Upper lobe of left lung (tissue), 4 donors: ENCODE measurements around the gene POU2F2.

Source experiments
- POLR2AphosphoS5 ChIP-seq, 2 donors: sonication (generic); formaldehyde crosslinking; IDR thresholded peaks; one replicate each; pipeline ENCODE4 v1.5.1; 2017; ENCODE audit warnings: antibody characterized with exemption in 2 of 2
- TF ChIP-seq, protein P1 (sequence below), 6 experiments: fragments of 450-650 bp in 4 of 6; fragments of 200-600 bp in 2 of 6; sonication (generic) in 2 of 6; IDR thresholded peaks; one replicate each; pipeline ENCODE4 v1.5.1; 2016 to 2019; ENCODE audit warnings: antibody characterized with exemption in 6 of 6

DNA sequence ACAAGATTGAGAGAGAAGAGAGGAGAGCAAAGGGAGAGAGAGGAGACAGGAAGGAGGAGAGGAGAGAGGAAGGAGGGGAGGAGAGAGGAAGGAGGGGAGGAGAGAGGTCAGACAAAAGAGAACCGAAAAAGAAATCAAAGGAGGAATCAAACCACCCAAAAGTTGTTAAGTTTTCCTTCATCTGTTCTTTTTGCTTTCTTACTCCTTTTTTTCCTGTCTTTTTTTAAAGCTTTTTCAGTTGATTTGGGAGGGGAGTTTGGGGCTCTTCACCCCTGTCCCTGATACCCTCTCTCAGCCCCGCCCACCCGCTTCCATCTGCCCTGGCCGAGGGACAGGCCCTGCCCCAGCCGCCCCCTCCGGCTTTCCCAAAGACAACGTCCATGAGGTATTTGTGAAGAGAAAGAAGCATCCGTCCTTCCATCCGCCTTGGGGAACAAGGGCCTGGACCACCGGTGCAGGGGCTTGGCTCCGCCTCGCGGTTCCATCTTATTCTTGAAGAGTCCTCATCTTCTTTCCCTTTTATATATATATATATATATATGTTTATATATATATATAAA, 43.0 kb downstream of the POU2F2 start:
- TF ChIP-seq, protein P1, sequence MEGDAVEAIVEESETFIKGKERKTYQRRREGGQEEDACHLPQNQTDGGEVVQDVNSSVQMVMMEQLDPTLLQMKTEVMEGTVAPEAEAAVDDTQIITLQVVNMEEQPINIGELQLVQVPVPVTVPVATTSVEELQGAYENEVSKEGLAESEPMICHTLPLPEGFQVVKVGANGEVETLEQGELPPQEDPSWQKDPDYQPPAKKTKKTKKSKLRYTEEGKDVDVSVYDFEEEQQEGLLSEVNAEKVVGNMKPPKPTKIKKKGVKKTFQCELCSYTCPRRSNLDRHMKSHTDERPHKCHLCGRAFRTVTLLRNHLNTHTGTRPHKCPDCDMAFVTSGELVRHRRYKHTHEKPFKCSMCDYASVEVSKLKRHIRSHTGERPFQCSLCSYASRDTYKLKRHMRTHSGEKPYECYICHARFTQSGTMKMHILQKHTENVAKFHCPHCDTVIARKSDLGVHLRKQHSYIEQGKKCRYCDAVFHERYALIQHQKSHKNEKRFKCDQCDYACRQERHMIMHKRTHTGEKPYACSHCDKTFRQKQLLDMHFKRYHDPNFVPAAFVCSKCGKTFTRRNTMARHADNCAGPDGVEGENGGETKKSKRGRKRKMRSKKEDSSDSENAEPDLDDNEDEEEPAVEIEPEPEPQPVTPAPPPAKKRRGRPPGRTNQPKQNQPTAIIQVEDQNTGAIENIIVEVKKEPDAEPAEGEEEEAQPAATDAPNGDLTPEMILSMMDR (IDR thresholded peaks at IDR 0.05): no peak
- no peak for TF ChIP-seq POLR2AphosphoS5 (IDR thresholded peaks at IDR 0.05)
